ENCODE measurements around the gene GOLPH3L. TPM values are rescaled to one million over a fixed set of nuclear protein-coding genes. Genes with fewer than 3 reads are reported as not detected.

GOLPH3L gene
- total and polyA plus RNA-seq, 2 donors (not counting 1 experiment from before 2014, with no cell fraction given) = 7.4 to 25.3 TPM

DNA sequence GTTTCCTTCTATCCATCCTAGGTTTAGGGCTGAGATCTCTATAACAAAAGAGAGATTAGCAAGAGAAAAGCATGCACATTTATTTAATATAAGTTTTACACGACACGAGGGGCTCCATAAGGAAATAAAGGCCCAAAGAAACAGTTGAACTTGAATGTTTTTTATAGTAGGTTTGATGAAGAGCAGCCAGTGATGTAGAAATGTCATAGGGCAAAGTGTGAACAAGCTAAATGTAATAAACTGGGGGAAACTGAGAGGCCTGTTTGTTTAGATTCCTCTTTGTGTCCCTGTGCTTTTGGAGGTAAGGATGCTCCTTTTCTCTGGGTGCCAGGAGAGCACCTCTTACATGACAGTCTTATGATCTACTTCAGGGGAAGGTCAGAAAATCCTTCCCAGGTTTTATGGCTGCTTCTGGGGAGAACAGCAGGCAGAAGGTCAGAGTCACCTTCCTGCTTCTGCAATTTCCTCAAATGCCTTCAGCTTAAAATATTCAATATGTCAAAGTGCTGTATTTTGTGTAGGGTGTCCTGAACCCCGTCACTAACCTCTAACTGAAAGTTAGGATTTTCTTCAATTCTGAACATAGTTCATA lies 33.3 kb upstream of the GOLPH3L start:
- ChIA-PET POLR2A (no interaction called here), CTCF (interaction anchor here (1.4 kb wide), 1 partner anchor 169 kb away, joined by 5 read pairs; no protein-coding TSS in a partner anchor)
- ATAC-seq (ENCODE audit: low read depth) (no peak), DNase-seq (no peak)
- intact Hi-C loops (cut with micrococcal nuclease) = no loop called here
- no peak overlapping the region for H3K4me3 Mint-ChIP-seq
- Histone ChIP-seq H3K9me3 (ENCODE audit: control extremely low read depth in 1 of 3, control insufficient read depth in 2 of 3, insufficient read depth in 1 of 3, low read length in 2 of 3) (no peaks in the 10 kb centered on the region), H3K9ac (ENCODE audit: low read length) (no peak overlapping the region), H2AFZ (ENCODE audit: insufficient read depth, low read depth, low read length, poor library complexity, severe bottlenecking) (no peak overlapping the region), H3K36me3 (replicated peaks in 1 of 2; ENCODE audit: control extremely low read depth in 1 of 2, control insufficient read depth in 1 of 2, extremely low read depth in 1 of 2, insufficient read depth in 2 of 2, low read length in 1 of 2) (peaks cover 3 to 33% of the 10 kb centered on the region in 2 experiments), H3K27me3 (replicated peaks in 1 of 4; ENCODE audit: control extremely low read depth in 1 of 4, control insufficient read depth in 3 of 4, insufficient read depth in 4 of 4, low read length in 3 of 4) (no peaks in the 10 kb centered on the region), H3K4me2 (replicated peaks; ENCODE audit: low read depth, low read length, poor library complexity, severe bottlenecking) (no peak overlapping the region), H3K4me1 (ENCODE audit: control insufficient read depth in 2 of 2, insufficient read depth in 2 of 2, low read length in 2 of 2) (no peaks in the 10 kb centered on the region), H3K79me2 (ENCODE audit: control insufficient read depth, insufficient read depth, low read length) (no peaks in the 10 kb centered on the region), H3K27ac (ENCODE audit: low read length in 2 of 2) (peak overlapping the region in 1 of 2 donors; percentile 34), H4K20me1 (ENCODE audit: control insufficient read depth, insufficient read depth, low read length, poor library complexity, severe bottlenecking) (no peaks in the 10 kb centered on the region), H3K4me3 (ENCODE audit: control extremely low read depth in 1 of 5, extremely low read depth in 1 of 5, insufficient read depth in 1 of 5, low read depth in 2 of 5, low read length in 4 of 5) (no peak overlapping the region)
- no peak for TF ChIP-seq EZH2 (IDR thresholded peaks at IDR 0.05; ENCODE audit: borderline replicate concordance, insufficient read depth, low read depth, low read length, poor library complexity, severe bottlenecking)
- TF ChIP-seq, protein P1, sequence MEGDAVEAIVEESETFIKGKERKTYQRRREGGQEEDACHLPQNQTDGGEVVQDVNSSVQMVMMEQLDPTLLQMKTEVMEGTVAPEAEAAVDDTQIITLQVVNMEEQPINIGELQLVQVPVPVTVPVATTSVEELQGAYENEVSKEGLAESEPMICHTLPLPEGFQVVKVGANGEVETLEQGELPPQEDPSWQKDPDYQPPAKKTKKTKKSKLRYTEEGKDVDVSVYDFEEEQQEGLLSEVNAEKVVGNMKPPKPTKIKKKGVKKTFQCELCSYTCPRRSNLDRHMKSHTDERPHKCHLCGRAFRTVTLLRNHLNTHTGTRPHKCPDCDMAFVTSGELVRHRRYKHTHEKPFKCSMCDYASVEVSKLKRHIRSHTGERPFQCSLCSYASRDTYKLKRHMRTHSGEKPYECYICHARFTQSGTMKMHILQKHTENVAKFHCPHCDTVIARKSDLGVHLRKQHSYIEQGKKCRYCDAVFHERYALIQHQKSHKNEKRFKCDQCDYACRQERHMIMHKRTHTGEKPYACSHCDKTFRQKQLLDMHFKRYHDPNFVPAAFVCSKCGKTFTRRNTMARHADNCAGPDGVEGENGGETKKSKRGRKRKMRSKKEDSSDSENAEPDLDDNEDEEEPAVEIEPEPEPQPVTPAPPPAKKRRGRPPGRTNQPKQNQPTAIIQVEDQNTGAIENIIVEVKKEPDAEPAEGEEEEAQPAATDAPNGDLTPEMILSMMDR (IDR thresholded peaks at IDR 0.05) = no peak
- no peaks in the 10 kb centered on the region for H3K27me3 Mint-ChIP-seq
- H3K27ac Mint-ChIP-seq = no peak overlapping the region
- H3K9me3 Mint-ChIP-seq (ENCODE audit: insufficient read depth) = no peaks in the 10 kb centered on the region
- H3K4me1 Mint-ChIP-seq = no peaks in the 10 kb centered on the region
- 83% methylated on average over 1 of the region's 3 CpGs for WGBS (ENCODE audit: insufficient coverage)

DNA sequence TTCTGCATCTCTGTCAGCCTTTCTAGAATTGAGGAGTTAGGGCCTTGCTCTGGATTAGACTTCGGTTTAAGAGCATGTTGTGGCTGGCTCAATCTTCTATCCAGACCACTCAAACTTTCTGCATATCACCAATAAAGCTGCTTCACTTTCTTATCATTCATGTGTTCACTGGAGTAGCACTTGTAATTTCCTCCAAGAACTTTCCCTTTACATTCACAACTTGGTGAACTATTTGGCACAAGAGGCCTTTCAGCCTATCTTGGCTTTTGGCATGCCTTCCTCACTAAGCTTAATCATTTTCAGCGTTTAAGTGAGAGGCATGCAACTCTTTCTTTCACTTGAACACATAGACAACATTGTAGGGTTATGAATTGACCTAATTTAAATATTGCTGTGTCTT lies 27.4 kb upstream of the GOLPH3L start:
- POLR2A ChIA-PET = no interaction called here
- Histone ChIP-seq H3K79me2 (ENCODE audit: control insufficient read depth, insufficient read depth, low read length) (no peaks in the 10 kb centered on the region), H2AFZ (ENCODE audit: insufficient read depth, low read depth, low read length, poor library complexity, severe bottlenecking) (no peak overlapping the region), H3K27ac (ENCODE audit: low read length in 2 of 2) (no peak overlapping the region), H4K20me1 (ENCODE audit: control insufficient read depth, insufficient read depth, low read length, poor library complexity, severe bottlenecking) (no peaks in the 10 kb centered on the region), H3K36me3 (replicated peaks in 1 of 2; ENCODE audit: control extremely low read depth in 1 of 2, control insufficient read depth in 1 of 2, extremely low read depth in 1 of 2, insufficient read depth in 2 of 2, low read length in 1 of 2) (no peaks in the 10 kb centered on the region), H3K9me3 (ENCODE audit: control extremely low read depth in 1 of 3, control insufficient read depth in 2 of 3, insufficient read depth in 1 of 3, low read length in 2 of 3) (peaks cover 0 to 4% (median 0%) of the 10 kb centered on the region in 3 donors), H3K4me2 (replicated peaks; ENCODE audit: low read depth, low read length, poor library complexity, severe bottlenecking) (no peak overlapping the region), H3K9ac (ENCODE audit: low read length) (no peak overlapping the region), H3K4me3 (ENCODE audit: control extremely low read depth in 1 of 5, extremely low read depth in 1 of 5, insufficient read depth in 1 of 5, low read depth in 2 of 5, low read length in 4 of 5) (no peak overlapping the region), H3K27me3 (replicated peaks in 1 of 4; ENCODE audit: control extremely low read depth in 1 of 4, control insufficient read depth in 3 of 4, insufficient read depth in 4 of 4, low read length in 3 of 4) (no peaks in the 10 kb centered on the region), H3K4me1 (ENCODE audit: control insufficient read depth in 2 of 2, insufficient read depth in 2 of 2, low read length in 2 of 2) (no peaks in the 10 kb centered on the region)
- H3K27ac Mint-ChIP-seq = no peak overlapping the region
- DNase-seq (no peak), ATAC-seq (ENCODE audit: low read depth) (no peak)
- TF ChIP-seq EZH2 (IDR thresholded peaks at IDR 0.05; ENCODE audit: borderline replicate concordance, insufficient read depth, low read depth, low read length, poor library complexity, severe bottlenecking) = no peak
- TF ChIP-seq, protein P1 (IDR thresholded peaks at IDR 0.05) = no peak
- no peaks in the 10 kb centered on the region for H3K4me1 Mint-ChIP-seq
- intact Hi-C loops (cut with micrococcal nuclease) = no loop called here
- no peak overlapping the region for H3K4me3 Mint-ChIP-seq
- WGBS (ENCODE audit: insufficient coverage) = no CpG with 5 or more reads among the region's 2 CpGs
- H3K27me3 Mint-ChIP-seq = no peaks in the 10 kb centered on the region
- no peaks in the 10 kb centered on the region for H3K9me3 Mint-ChIP-seq (ENCODE audit: insufficient read depth)
- CTCF ChIA-PET = interaction anchor here (1.2 kb wide), 1 partner anchor 14 kb away, joined by 4 read pairs; no protein-coding TSS in a partner anchor
